ENCODE data around the gene TMEM250.

TMEM250 gene

GRCh38 chr9:136093995-136094881, 24.4 kb downstream of the TMEM250 start:
- DNase-seq (ENCODE audit: low spot score) = peak; percentile 94

GRCh38 chr9:136093346-136093986, 25.2 kb downstream of the TMEM250 start:
- peak; percentile 97 for DNase-seq (ENCODE audit: low spot score)

GRCh38 chr9:136092741-136093140, 25.9 kb downstream of the TMEM250 start:
- DNase-seq (ENCODE audit: low spot score) = no peak

- no peak for DNase-seq (ENCODE audit: low spot score)
Observed at GRCh38 chr9:136092353-136092650, 26.4 kb downstream of the TMEM250 start.

- DNase-seq (ENCODE audit: low spot score) = no peak
Observed at GRCh38 chr9:136091582-136092352, 26.9 kb downstream of the TMEM250 start.

- DNase-seq (ENCODE audit: low spot score) = no peak
Observed at GRCh38 chr9:136090768-136091581, 27.7 kb downstream of the TMEM250 start.

GRCh38 chr9:136090056-136090735, 28.5 kb downstream of the TMEM250 start:
- DNase-seq (ENCODE audit: low spot score) = no peak

GRCh38 chr9:136089697-136090045, 29.0 kb downstream of the TMEM250 start:
- peak; percentile 65 for DNase-seq (ENCODE audit: low spot score)

GRCh38 chr9:136088939-136089696, 29.6 kb downstream of the TMEM250 start:
- DNase-seq (ENCODE audit: low spot score) = no peak

GRCh38 chr9:136088481-136088938, 30.2 kb downstream of the TMEM250 start:
- DNase-seq (ENCODE audit: low spot score) = no peak

GRCh38 chr9:136087741-136088480, 30.8 kb downstream of the TMEM250 start:
- no peak for DNase-seq (ENCODE audit: low spot score)

- DNase-seq (ENCODE audit: low spot score) = no peak
Observed at GRCh38 chr9:136086951-136087740, 31.5 kb downstream of the TMEM250 start.

- DNase-seq (ENCODE audit: low spot score) = no peak
Observed at GRCh38 chr9:136086213-136086881, 32.3 kb downstream of the TMEM250 start.

GRCh38 chr9:136085815-136086212, 32.9 kb downstream of the TMEM250 start:
- no peak for DNase-seq (ENCODE audit: low spot score)

- no peak for DNase-seq (ENCODE audit: low spot score)
Observed at GRCh38 chr9:136084063-136084944, 34.4 kb downstream of the TMEM250 start.

- DNase-seq (ENCODE audit: low spot score) = no peak
Observed at GRCh38 chr9:136083558-136084062, 35.1 kb downstream of the TMEM250 start.

Data from HuH-7 (cell line).